OCI-LY1 (cell line): Measurements from ENCODE around the gene LIMS1.

ENCODE experiments used
- H2AFZ ChIP-seq: fragments of 200-600 bp; sonication (generic), shearing (Covaris generic); 2 replicates; pipeline ENCODE4 v1.6.0; 2014; ENCODE audit warnings: antibody characterized with exemption, mild to moderate bottlenecking, low read length
- H3F3A ChIP-seq: fragments of 200-600 bp; sonication (generic), shearing (Covaris generic); 2 replicates; pipeline ENCODE4 v1.6.0; 2014; ENCODE audit warnings: mild to moderate bottlenecking, antibody characterized with exemption, low read length, moderate library complexity; ENCODE audit not compliant: insufficient read depth
- H3K27ac ChIP-seq: fragments of 200-600 bp; sonication (generic); 2 replicates; pipeline ENCODE4 v1.5.1; 2014; ENCODE audit warnings: low read length, mixed run types, mild to moderate bottlenecking, low read depth; ENCODE audit not compliant: poor library complexity, severe bottlenecking
- H3K27me3 ChIP-seq: fragments of 200-600 bp; sonication (generic); 2 replicates; pipeline ENCODE4 v1.6.0; 2014; ENCODE audit warnings: antibody characterized with exemption, mild to moderate bottlenecking, low read length, moderate library complexity; ENCODE audit not compliant: insufficient read depth
- H3K36me3 ChIP-seq: fragments of 200-600 bp; sonication (generic); 2 replicates; pipeline ENCODE4 v1.6.1; 2014; ENCODE audit warnings: mild to moderate bottlenecking, antibody characterized with exemption, low read length, moderate library complexity, mixed read lengths; ENCODE audit not compliant: insufficient read depth
- H3K4me1 ChIP-seq: fragments of 200-600 bp; sonication (generic); 2 replicates; pipeline ENCODE4 v1.5.1; 2014; ENCODE audit warnings: mild to moderate bottlenecking, low read length, moderate library complexity; ENCODE audit not compliant: insufficient read depth, severe bottlenecking
- H3K4me2 ChIP-seq: fragments of 200-600 bp; sonication (generic), shearing (Covaris generic); 2 replicates; pipeline ENCODE4 v1.6.1; 2014; ENCODE audit warnings: low read length
- H3K4me3 ChIP-seq: fragments of 200-600 bp; sonication (generic); 2 replicates; pipeline ENCODE4 v1.5.1; 2014; ENCODE audit warnings: low read length, low read depth, mild to moderate bottlenecking, mixed read lengths; ENCODE audit not compliant: poor library complexity, severe bottlenecking
- H3K79me2 ChIP-seq: fragments of 200-600 bp; shearing (Covaris generic); 2 replicates; pipeline ENCODE4 v1.6.1; 2016; ENCODE audit warnings: mixed run types, low read length, mixed read lengths; ENCODE audit not compliant: insufficient read depth
- H3K9ac ChIP-seq: fragments of 200-600 bp; sonication (generic), shearing (Covaris generic); 2 replicates; pipeline ENCODE4 v1.6.1; 2014; ENCODE audit warnings: mild to moderate bottlenecking, low read length, mixed read lengths
- H3K9me2 ChIP-seq: fragments of 200-600 bp; sonication (generic), shearing (Covaris generic); 2 replicates; pipeline ENCODE4 v1.6.1; 2014; ENCODE audit warnings: low read depth, mild to moderate bottlenecking, low read length, mixed read lengths
- H3K9me3 ChIP-seq: fragments of 200-600 bp; shearing (Covaris generic); 2 replicates; pipeline ENCODE4 v1.6.1; 2014; ENCODE audit warnings: low read length, mixed read lengths
- H4K20me1 ChIP-seq: fragments of 200-600 bp; sonication (generic), shearing (Covaris generic); 2 replicates; pipeline ENCODE4 v1.6.0; 2016; ENCODE audit warnings: mild to moderate bottlenecking, low read length; ENCODE audit not compliant: insufficient read depth
- EZH2 ChIP-seq: fragments of 200-600 bp; sonication (generic), shearing (Covaris generic); IDR thresholded peaks from 2 replicates; pipeline ENCODE4 v1.8.0; 2017; ENCODE audit warnings: borderline replicate concordance, mixed run types, mild to moderate bottlenecking, antibody characterized with exemption, low read length, moderate library complexity, mixed read lengths
- TF ChIP-seq, protein P1 (sequence below): fragments of 200-600 bp; sonication (generic), shearing (Covaris generic); IDR thresholded peaks from 2 replicates; pipeline ENCODE4 v1.5.1; 2017; ENCODE audit warnings: mild to moderate bottlenecking, antibody characterized with exemption, low read length, moderate library complexity, mixed read lengths

Gene LIMS1

DNA sequence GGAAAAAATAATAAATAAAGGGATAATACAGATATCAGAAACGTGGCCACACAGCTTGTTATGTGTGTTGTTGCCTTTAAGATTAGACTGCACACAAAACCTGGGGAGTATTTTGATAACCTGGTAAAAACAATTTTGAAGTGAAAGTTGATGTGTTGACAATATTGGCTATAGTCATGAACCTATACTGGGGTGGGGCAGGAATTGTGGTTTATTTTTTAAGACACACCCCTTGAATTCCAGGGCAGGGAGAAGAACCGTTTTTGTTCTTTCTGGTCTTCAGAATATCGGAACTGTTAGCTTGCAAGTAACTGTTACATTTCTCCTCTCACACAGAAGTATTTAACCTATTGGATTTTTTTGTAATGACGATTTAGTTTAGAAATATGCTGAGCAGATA lies 80.4 kb downstream of the LIMS1 start:
- Histone ChIP-seq H3K4me1 (peaks cover 97% of the 10 kb centered on the region), H2AFZ (no peak overlapping the region), H3K9ac (no peak overlapping the region), H3K9me3 (no peaks in the 10 kb centered on the region), H3K27me3 (no peaks in the 10 kb centered on the region), H4K20me1 (no peaks in the 10 kb centered on the region), H3K4me2 (no peak overlapping the region), H3K9me2 (no peaks in the 10 kb centered on the region), H3F3A (0 out of 2 replicates have a peak, but pooled peaks cover 3% of the 10 kb centered on the region), H3K4me3 (no peak overlapping the region), H3K27ac (peak overlapping the region; percentile 89), H3K36me3 (no peaks in the 10 kb centered on the region), H3K79me2 (no peaks in the 10 kb centered on the region)
- TF ChIP-seq, protein P1, sequence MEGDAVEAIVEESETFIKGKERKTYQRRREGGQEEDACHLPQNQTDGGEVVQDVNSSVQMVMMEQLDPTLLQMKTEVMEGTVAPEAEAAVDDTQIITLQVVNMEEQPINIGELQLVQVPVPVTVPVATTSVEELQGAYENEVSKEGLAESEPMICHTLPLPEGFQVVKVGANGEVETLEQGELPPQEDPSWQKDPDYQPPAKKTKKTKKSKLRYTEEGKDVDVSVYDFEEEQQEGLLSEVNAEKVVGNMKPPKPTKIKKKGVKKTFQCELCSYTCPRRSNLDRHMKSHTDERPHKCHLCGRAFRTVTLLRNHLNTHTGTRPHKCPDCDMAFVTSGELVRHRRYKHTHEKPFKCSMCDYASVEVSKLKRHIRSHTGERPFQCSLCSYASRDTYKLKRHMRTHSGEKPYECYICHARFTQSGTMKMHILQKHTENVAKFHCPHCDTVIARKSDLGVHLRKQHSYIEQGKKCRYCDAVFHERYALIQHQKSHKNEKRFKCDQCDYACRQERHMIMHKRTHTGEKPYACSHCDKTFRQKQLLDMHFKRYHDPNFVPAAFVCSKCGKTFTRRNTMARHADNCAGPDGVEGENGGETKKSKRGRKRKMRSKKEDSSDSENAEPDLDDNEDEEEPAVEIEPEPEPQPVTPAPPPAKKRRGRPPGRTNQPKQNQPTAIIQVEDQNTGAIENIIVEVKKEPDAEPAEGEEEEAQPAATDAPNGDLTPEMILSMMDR, result no peak
- no peak for TF ChIP-seq EZH2

DNA sequence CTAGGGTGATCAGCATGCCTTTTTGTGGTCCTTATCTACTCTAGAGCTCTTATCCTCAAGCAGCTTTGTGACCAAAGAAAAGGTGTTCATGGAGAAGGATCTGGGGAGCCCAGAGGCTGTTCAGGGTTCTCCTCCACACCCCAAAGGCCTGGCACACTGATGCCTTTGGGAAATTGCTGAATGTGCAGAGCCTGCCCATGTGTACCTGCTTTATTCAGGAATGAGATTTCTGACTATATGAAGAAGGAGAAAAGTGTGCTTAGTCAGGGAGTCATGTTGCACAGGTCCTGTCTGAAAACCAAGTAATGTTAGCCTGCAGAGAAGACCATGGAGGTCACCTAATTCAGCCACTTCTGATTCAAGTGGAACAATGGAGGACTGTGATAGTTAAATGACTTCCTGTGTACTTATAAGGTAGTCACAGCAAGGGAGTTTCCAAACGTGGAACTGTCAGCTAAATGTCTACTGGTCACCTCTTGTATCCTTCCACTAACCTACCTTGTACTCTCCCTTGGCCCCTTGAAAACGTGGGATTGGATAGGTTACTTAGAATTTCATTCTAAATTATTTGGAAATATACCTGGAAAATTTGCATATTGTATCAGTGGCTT lies 81.3 kb downstream of the LIMS1 start:
- H3F3A ChIP-seq, result 0 out of 2 replicates have a peak, but pooled peaks cover 3% of the 10 kb centered on the region
- peak overlapping the region; percentile 33; the same call in 1 of the 2 replicates for H3K4me2 ChIP-seq
- no peak overlapping the region for H3K4me3 ChIP-seq
- H2AFZ ChIP-seq, result no peak overlapping the region
- no peaks in the 10 kb centered on the region for H3K79me2 ChIP-seq
- peaks cover 97% of the 10 kb centered on the region for H3K4me1 ChIP-seq
- H3K9me3 ChIP-seq, result no peaks in the 10 kb centered on the region
- H3K9ac ChIP-seq, result peak overlapping the region; percentile 21; the same call in 1 of the 2 replicates
- H4K20me1 ChIP-seq, result no peaks in the 10 kb centered on the region
- peak overlapping the region; percentile 89 for H3K27ac ChIP-seq
- H3K27me3 ChIP-seq, result no peaks in the 10 kb centered on the region
- no peaks in the 10 kb centered on the region for H3K9me2 ChIP-seq
- no peak for TF ChIP-seq EZH2
- TF ChIP-seq, protein P1, result no peak
- no peaks in the 10 kb centered on the region for H3K36me3 ChIP-seq

DNA sequence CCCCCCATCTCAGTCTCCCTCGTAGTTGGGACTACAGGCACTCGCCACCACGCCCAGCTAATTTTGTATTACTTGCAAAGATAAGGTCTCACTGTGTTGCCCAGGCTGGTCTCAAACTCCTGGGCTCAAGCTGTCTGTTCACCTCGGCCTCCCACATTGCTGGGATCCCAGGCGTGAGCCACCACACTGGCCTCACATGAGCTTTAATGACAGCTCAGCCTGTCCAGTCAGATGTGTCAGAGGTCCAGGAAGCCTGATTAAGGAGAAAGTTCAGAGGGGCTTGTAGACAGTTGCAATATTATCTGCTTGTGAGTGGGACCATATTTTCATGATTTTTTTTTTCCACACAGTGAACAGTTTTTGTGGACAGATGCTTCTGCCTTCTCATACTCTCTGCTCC lies 82.0 kb downstream of the LIMS1 start:
- H2AFZ ChIP-seq, result no peak overlapping the region
- H3K4me2 ChIP-seq, result no peak overlapping the region; the same call in 1 of the 2 replicates
- no peaks in the 10 kb centered on the region for H3K36me3 ChIP-seq
- no peaks in the 10 kb centered on the region for H3K9me2 ChIP-seq
- H3K27ac ChIP-seq, result peak overlapping the region; percentile 89
- no peaks in the 10 kb centered on the region for H3K27me3 ChIP-seq
- peaks cover 97% of the 10 kb centered on the region for H3K4me1 ChIP-seq
- no peak overlapping the region; the same call in 1 of the 2 replicates for H3K9ac ChIP-seq
- 0 out of 2 replicates have a peak, but pooled peaks cover 3% of the 10 kb centered on the region for H3F3A ChIP-seq
- no peaks in the 10 kb centered on the region for H3K9me3 ChIP-seq
- TF ChIP-seq EZH2, result no peak
- TF ChIP-seq, protein P1, result no peak
- no peaks in the 10 kb centered on the region for H3K79me2 ChIP-seq
- no peaks in the 10 kb centered on the region for H4K20me1 ChIP-seq
- no peak overlapping the region for H3K4me3 ChIP-seq
